ENCODE results near the gene KIN.
A peak's percentile ranks its signal among the peaks of the same experiment; 100 is the strongest.

KIN gene, protein sequence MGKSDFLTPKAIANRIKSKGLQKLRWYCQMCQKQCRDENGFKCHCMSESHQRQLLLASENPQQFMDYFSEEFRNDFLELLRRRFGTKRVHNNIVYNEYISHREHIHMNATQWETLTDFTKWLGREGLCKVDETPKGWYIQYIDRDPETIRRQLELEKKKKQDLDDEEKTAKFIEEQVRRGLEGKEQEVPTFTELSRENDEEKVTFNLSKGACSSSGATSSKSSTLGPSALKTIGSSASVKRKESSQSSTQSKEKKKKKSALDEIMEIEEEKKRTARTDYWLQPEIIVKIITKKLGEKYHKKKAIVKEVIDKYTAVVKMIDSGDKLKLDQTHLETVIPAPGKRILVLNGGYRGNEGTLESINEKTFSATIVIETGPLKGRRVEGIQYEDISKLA
- total RNA-seq: 19.3 to 38.0 (median 30.4) reads per million in 9 experiments

DNA sequence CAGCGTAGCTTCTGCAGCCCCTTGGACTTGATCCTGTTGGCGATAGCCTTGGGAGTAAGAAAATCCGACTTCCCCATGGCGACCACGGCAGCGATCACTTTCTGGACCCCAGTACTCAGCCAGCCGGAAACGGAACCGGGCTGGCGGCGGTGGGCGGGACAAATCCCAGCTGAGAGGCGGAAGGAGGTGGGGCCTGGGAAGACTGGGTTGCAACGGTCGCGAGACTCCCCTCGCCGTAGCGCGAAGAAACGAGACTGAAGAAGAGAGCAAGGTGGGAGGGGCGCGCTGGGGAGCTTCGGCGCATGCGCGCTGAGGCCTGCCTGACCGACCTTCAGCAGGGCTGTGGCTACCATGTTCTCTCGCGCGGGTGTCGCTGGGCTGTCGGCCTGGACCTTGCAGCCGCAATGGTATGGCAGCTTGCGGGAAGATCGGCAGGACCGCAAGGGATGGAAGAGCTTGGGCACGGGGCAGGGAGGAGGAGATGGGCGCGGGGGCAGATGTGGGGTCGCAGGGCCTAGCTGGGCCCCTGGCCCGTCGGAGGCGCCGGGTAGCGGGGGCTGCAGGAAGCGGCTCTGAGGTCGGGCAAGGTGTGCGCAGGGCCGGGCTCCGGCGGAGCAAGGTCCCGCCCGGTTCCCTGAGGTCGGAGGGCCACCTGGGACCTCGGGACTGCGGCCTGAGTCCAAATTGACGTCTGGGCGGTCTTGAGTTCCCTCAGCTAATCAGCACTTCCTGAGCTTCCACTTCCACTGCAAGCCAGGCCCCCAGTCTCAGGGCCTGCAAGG is at the start of gene KIN, which contains the start of gene ATP5F1C:
Gene KIN (minus strand): TSS at position 137 of the 782 bp plus-strand sequence. CDS start 60 bp downstream, at position 77.
Gene ATP5F1C (plus strand): TSS at position 321 of the 782 bp plus-strand sequence. CDS start 31 bp downstream, at position 352.
- peaks cover 10% of the 10 kb centered on the region for H3K36me3 Mint-ChIP-seq (ENCODE audit: insufficient read depth)
- no peak within 1 kb of the TSS for H3K27ac Mint-ChIP-seq
- DNase-seq (peak; percentile 96 to 97 (median 97)), ATAC-seq (replicated peaks) (peak; percentile 92)
- H3K9me3 Mint-ChIP-seq: no peaks in the 10 kb centered on the region
- H3K4me1 Mint-ChIP-seq (ENCODE audit: low read depth in 2 of 2): peaks cover 29 to 66% of the 10 kb centered on the region in 2 donors
- H3K27me3 Mint-ChIP-seq: no peaks in the 10 kb centered on the region
- H3K4me3 Mint-ChIP-seq: no peak within 1 kb of the TSS

DNA sequence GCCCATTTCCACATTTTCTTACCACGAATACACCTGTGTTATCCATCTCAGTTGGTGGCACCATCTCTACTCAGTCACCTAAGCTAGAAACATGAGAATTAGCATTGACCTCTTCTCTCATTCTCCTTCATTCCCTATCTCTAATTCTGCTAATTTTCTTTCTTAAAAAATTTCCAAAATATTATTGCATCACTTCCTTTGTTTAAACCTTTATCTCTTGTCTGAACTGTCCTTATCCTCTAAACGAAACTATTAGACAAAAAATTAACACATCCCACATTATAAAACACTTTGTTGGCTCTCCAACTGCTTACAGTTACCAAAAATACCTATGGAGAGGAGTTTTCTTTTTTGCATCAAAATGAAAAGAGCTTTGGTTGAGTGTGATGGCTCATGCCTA is 48.8 kb upstream of the KIN start:
- peaks cover 23 to 50% of the 10 kb centered on the region in 2 donors for H3K4me1 Mint-ChIP-seq (ENCODE audit: low read depth in 2 of 2)
- no peaks in the 10 kb centered on the region for H3K9me3 Mint-ChIP-seq
- H3K27me3 Mint-ChIP-seq: no peaks in the 10 kb centered on the region
- H3K27ac Mint-ChIP-seq: no peak overlapping the region
- ATAC-seq (replicated peaks) (no peak), DNase-seq (no peak)
- no peak overlapping the region for H3K4me3 Mint-ChIP-seq
- peaks cover 23% of the 10 kb centered on the region for H3K36me3 Mint-ChIP-seq (ENCODE audit: insufficient read depth)

DNA sequence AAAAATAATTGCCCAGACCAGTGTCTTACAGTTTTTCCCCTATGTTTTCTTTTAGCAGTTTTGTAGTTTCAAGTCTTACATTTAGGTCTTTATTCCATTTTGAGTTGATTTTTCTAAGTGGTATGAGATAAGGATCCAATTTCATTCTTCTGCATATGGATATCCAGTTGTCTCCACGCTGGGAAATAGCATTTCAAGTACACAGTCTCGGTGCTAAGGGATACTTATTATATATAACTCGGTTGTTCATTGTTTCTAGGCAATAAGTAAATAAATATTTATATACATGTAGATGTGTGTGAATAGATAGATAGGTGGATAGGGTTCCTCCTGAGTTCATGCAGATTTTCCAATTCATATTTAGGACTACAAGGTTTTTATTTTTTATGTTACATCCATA is 46.5 kb upstream of the KIN start:
- Mint-ChIP-seq H3K4me3 (no peak overlapping the region), H3K4me1 (ENCODE audit: low read depth in 2 of 2) (peaks cover 32 to 64% of the 10 kb centered on the region in 2 donors), H3K27ac (peak overlapping the region; percentile 41 to 90), H3K27me3 (no peaks in the 10 kb centered on the region), H3K9me3 (no peaks in the 10 kb centered on the region), H3K36me3 (ENCODE audit: insufficient read depth) (peaks cover 22% of the 10 kb centered on the region)
- ATAC-seq (replicated peaks) (no peak), DNase-seq (no peak)

DNA sequence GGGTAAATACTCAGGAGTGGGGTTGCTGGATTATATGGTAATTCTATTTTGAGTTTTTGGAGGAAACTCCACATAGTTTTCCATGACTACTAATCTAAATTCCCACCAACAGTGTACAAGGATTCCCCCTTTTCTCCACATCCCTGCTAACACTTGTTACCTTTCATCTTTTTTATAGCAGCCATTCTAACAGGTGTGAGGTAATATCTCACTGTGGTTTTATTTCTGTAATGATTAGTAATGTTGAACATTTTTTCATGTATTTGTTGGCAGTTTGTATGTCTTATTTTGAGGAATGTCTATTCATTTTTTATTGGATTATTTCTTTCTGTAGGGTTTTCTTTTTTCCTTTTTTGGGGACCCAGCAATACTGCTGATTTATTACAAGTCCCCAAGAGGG is 45.4 kb upstream of the KIN start:
- peaks cover 31 to 70% of the 10 kb centered on the region in 2 donors for H3K4me1 Mint-ChIP-seq (ENCODE audit: low read depth in 2 of 2)
- H3K4me3 Mint-ChIP-seq: no peak overlapping the region
- no peaks in the 10 kb centered on the region for H3K9me3 Mint-ChIP-seq
- H3K27me3 Mint-ChIP-seq: no peaks in the 10 kb centered on the region
- DNase-seq (no peak), ATAC-seq (replicated peaks) (no peak)
- peaks cover 19% of the 10 kb centered on the region for H3K36me3 Mint-ChIP-seq (ENCODE audit: insufficient read depth)
- H3K27ac Mint-ChIP-seq: no peak overlapping the region

DNA sequence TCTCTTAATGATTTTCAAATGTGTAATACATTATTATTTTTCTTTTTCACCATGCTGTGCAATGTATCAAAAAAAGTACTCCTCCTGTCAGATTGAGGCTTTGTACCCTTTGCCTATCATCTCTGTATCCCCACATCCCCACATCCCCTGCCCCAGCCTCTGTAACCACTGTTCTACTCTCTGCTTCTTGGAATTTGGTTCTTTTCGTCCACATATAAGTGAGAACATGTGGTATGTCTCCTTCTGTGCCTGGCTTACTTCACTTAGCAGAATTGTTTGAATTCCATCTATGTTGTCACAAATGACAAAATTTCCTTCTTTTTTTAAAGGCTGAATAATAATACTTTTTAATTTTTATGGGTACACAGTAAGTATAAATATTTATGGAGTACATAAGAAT is 44.3 kb upstream of the KIN start:
- H3K36me3 Mint-ChIP-seq (ENCODE audit: insufficient read depth): peaks cover 29% of the 10 kb centered on the region
- DNase-seq: no peak
- H3K9me3 Mint-ChIP-seq: no peaks in the 10 kb centered on the region
- no peak overlapping the region for H3K27ac Mint-ChIP-seq
- no peaks in the 10 kb centered on the region for H3K27me3 Mint-ChIP-seq
- H3K4me3 Mint-ChIP-seq: no peak overlapping the region
- peaks cover 34 to 71% of the 10 kb centered on the region in 2 donors for H3K4me1 Mint-ChIP-seq (ENCODE audit: low read depth in 2 of 2)
- no peak for ATAC-seq (replicated peaks)

DNA sequence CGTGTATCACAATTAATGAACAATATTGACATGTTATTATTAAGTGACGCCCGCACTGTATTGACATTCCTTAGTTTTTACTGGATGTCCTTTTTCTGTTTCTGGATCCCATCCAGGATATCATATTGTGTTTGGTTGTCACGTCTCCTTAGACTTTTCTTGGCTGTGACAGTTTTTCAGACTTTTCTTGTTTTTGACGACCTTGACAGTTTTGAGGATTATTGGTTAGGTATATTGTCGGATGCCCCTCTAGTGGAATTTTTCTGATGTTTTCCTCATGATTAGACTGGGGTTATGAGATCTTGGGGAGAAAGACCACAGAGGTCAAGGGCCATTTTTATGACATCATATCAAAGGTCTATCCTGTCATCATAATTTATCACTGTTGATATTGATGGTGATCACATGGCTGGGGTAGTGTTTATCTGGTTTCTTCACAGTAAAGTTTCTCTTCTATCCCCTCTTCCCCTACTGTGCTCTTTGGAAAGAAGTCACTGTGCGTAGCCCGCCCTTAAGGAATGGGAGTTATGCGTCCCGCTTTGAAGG is 41.6 kb upstream of the KIN start:
- H3K4me3 Mint-ChIP-seq: no peak overlapping the region
- no peak overlapping the region for H3K27ac Mint-ChIP-seq
- H3K4me1 Mint-ChIP-seq (ENCODE audit: low read depth in 2 of 2): peaks cover 37 to 66% of the 10 kb centered on the region in 2 donors
- no peaks in the 10 kb centered on the region for H3K27me3 Mint-ChIP-seq
- ATAC-seq (replicated peaks) (no peak), DNase-seq (no peak)
- H3K36me3 Mint-ChIP-seq (ENCODE audit: insufficient read depth): peaks cover 48% of the 10 kb centered on the region
- no peaks in the 10 kb centered on the region for H3K9me3 Mint-ChIP-seq

DNA sequence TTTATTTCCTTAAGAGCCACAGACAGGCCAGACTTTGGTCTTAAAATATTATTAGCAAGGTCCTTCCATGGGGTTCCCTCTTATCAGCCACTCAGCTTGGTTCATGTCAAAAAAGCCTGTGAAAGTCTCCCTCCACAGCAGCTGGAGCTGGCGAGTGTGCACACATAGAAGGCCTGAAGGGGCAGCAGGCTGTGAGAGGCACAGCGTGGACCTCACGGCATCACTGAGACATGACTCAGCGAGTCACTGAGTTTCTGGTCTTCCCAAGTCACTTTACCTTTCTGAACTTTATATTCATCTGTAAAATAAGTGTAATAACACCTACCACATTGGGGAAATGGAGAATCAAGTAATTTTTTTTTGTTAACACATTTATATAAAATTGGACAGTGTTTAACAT is 39.2 kb upstream of the KIN start:
- H3K27me3 Mint-ChIP-seq: no peaks in the 10 kb centered on the region
- no peak overlapping the region for H3K4me3 Mint-ChIP-seq
- DNase-seq (no peak), ATAC-seq (replicated peaks) (no peak)
- no peak overlapping the region for H3K27ac Mint-ChIP-seq
- peaks cover 56% of the 10 kb centered on the region for H3K36me3 Mint-ChIP-seq (ENCODE audit: insufficient read depth)
- H3K4me1 Mint-ChIP-seq (ENCODE audit: low read depth in 2 of 2): peaks cover 26 to 53% of the 10 kb centered on the region in 2 donors
- H3K9me3 Mint-ChIP-seq: no peaks in the 10 kb centered on the region

DNA sequence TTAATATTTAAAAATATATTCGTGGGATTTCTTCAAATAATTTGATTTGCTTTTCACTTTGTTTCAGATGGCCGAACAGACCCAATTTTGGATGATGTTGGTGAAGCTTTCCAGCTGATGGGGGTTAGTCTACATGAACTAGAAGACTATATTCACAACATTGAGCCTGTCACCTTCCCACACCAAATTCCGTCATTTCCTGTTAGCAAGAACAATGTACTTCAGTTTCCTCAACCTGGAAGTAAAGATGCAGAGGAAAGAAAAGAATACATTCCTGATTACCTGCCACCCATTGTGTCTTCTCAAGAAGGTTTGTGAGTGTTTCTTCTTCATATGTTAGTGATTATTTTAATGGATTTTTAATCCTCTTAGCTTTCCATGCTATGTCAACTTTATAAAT is 36.5 kb upstream of the KIN start:
- H3K36me3 Mint-ChIP-seq (ENCODE audit: insufficient read depth): peaks cover 54% of the 10 kb centered on the region
- no peak overlapping the region for H3K27ac Mint-ChIP-seq
- H3K9me3 Mint-ChIP-seq: no peaks in the 10 kb centered on the region
- no peaks in the 10 kb centered on the region for H3K27me3 Mint-ChIP-seq
- ATAC-seq (replicated peaks): no peak
- peaks cover 36 to 50% of the 10 kb centered on the region in 2 donors for H3K4me1 Mint-ChIP-seq (ENCODE audit: low read depth in 2 of 2)
- DNase-seq: no peak
- H3K4me3 Mint-ChIP-seq: no peak overlapping the region

DNA sequence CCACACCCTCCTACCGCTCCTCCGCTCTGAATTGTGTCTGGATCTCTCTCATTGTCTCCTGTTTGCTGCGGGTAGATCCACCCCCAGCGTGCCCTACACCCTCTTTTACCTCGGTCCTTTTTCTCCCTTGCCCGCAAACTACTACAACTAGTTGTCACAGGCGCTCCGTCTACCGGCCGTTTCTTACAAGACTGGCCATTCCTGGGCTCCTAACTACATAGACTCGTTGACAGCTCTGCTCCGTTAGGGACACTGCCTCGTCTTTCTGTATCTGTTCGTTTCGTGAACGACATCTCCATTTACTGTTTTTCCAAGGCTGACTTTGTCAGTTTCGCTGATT is 31.3 kb upstream of the KIN start:
- ATAC-seq (replicated peaks) (no peak), DNase-seq (peak in 2 of 3 experiments; percentile 3 to 7)
- Mint-ChIP-seq H3K36me3 (ENCODE audit: insufficient read depth) (peaks cover 25% of the 10 kb centered on the region), H3K9me3 (no peaks in the 10 kb centered on the region), H3K4me1 (ENCODE audit: low read depth in 2 of 2) (peaks cover 32 to 34% of the 10 kb centered on the region in 2 donors), H3K27me3 (peaks cover 7 to 11% of the 10 kb centered on the region in 2 donors), H3K4me3 (peak overlapping the region; percentile 92 to 97), H3K27ac (peak overlapping the region; percentile 84 to 90)

DNA sequence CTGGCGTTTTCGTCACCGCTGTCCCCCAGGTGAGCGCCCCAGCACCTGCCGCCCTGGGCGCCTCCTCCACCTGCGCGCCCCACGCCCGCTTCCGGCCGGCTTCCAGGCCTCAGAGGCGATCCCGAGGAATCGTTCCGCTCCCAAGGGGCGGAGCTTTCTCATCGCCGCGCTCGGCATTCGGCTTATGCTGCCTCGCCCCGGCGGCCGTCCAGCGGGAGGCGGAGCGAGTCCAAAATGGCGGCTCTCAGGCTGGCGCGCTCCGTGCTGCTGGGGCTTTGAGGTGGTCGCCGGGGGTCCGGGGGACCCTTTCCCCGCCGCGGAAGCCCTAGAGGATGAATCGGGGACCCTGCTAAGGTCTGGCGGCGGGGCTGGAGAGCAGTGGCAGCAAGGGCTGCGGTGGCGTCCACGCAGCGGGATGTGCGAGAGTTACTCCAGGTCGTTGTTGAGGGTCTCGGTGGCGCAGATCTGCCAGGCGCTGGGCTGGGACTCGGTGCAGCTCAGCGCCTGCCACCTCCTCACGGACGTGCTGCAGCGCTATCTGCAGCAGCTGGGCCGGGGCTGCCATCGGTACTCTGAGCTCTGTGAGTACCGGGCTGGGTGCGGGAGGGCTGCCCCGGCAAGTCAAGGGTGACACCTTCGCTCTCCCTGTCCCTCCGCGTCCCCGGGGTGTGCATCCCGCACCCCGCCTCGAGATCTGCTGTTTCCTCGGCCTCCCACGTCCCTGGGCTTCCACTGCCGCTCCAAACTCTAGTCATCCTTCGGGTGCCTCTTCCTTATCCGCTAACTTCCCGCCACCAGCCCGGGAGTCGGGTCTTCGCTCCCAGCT is 30.7 kb upstream of the KIN start, which contains the start of gene TAF3:
Gene TAF3 (plus strand): TSS at position 211 of the 826 bp plus-strand sequence. CDS start 205 bp downstream, at position 416.
- DNase-seq: peak; percentile 89 to 94 (median 92)
- peaks cover 23% of the 10 kb centered on the region for H3K36me3 Mint-ChIP-seq (ENCODE audit: insufficient read depth)
- H3K27me3 Mint-ChIP-seq: peaks cover 7 to 17% of the 10 kb centered on the region in 2 donors
- peak; percentile 93 for ATAC-seq (replicated peaks)
- H3K4me3 Mint-ChIP-seq: peak within 1 kb of the TSS; percentile 92 to 97
- peak within 1 kb of the TSS; percentile 84 to 90 for H3K27ac Mint-ChIP-seq
- peaks cover 32 to 34% of the 10 kb centered on the region in 2 donors for H3K4me1 Mint-ChIP-seq (ENCODE audit: low read depth in 2 of 2)
- H3K9me3 Mint-ChIP-seq: no peaks in the 10 kb centered on the region

DNA sequence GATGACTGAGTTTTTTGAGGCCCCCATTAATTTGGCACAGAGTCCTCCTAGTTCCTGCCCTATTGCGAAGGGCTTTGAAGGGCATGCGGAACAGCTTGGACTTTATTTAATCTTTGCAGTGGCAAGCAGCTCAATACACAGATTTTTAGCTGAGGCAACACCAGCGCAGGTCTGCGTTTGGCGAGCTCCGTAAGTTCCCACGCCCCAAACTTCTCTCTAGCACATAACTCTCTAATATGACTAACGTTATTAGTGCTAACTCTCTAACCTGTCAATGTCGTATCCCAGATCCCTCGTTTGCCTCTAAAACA is 30.1 kb upstream of the KIN start:
- H3K9me3 Mint-ChIP-seq: no peaks in the 10 kb centered on the region
- peak; percentile 35 for ATAC-seq (replicated peaks)
- H3K36me3 Mint-ChIP-seq (ENCODE audit: insufficient read depth): peaks cover 19% of the 10 kb centered on the region

DNA sequence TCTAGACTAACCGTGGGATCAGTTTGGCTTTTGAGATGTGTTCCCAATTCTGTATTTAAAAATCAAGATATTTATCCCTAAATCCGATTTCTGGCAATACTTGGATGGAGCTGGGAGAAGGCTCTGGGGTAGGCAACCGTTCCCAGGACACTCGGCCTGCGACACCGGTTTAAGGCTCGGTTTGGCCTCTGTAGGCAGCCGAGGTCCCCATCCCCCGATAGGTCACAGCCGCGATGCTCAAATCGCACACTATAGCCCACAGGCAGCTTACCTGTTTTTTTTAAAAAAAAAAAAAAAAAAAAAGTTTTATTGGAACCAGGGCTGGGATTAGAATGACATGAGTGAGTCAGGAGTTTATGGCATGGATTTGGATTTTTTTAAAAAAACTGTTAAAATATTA is 29.8 kb upstream of the KIN start:
- ATAC-seq (replicated peaks) (no peak), DNase-seq (no peak)
- Mint-ChIP-seq H3K4me1 (ENCODE audit: low read depth in 2 of 2) (peaks cover 32 to 34% of the 10 kb centered on the region in 2 donors), H3K27ac (peak overlapping the region in 1 of 2 donors; percentile 84), H3K4me3 (peak overlapping the region; percentile 92 to 97), H3K27me3 (peaks cover 7 to 21% of the 10 kb centered on the region in 2 donors), H3K9me3 (no peaks in the 10 kb centered on the region), H3K36me3 (ENCODE audit: insufficient read depth) (peaks cover 19% of the 10 kb centered on the region)

More for the DNA sequence above, 30.1 kb upstream of the KIN start:
- H3K4me3 Mint-ChIP-seq: peak overlapping the region; percentile 92 to 97
- H3K4me1 Mint-ChIP-seq (ENCODE audit: low read depth in 2 of 2): peaks cover 32 to 34% of the 10 kb centered on the region in 2 donors
- DNase-seq: no peak
- peaks cover 7 to 21% of the 10 kb centered on the region in 2 donors for H3K27me3 Mint-ChIP-seq
- peak overlapping the region; percentile 84 to 90 for H3K27ac Mint-ChIP-seq

DNA sequence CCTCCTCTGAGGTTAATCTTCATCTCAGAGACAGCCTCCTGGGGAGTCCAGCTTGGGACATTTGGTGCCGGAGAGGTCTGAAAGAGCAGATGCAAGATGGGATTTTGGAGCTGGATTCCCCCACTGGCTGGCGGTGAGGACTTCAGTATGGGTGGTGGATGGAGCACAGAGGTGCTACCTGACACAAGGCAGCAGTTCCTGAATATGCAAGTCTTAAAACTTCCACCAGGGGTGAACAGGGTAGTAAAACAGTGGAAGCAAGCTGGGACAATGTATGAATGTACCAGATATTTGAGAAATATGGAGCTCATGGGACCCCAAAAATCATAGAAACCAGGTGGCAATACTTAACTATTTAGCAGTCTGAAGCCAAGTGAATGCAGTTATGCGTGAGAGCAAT is 25.7 kb upstream of the KIN start:
- H3K27me3 Mint-ChIP-seq: peaks cover 7 to 21% of the 10 kb centered on the region in 2 donors
- ATAC-seq (replicated peaks) (no peak), DNase-seq (no peak)
- no peaks in the 10 kb centered on the region for H3K9me3 Mint-ChIP-seq
- H3K36me3 Mint-ChIP-seq (ENCODE audit: insufficient read depth): peaks cover 10% of the 10 kb centered on the region
- no peak overlapping the region for H3K4me3 Mint-ChIP-seq
- peaks cover 7% of the 10 kb centered on the region in 2 donors for H3K4me1 Mint-ChIP-seq (ENCODE audit: low read depth in 2 of 2)
- H3K27ac Mint-ChIP-seq: no peak overlapping the region

Data from effector memory CD8-positive, alpha-beta T cell (primary cell).